ENCODE results near the gene AMY2B.
"Not testable (repeated sequence)": the region's sequence is repeated elsewhere in the genome, so short reads cannot be mapped to it uniquely, and the experiment has no call there.

The AMY2B gene

GRCh38 chr1:103571289-103571688 lies at the start of gene AMY2B:
TSS of gene AMY2B (plus strand) at chr1:103571589. CDS start at chr1:103571603, 14 bp downstream.
- not testable (repeated sequence) for DNase-seq

GRCh38 chr1:103523346-103523745 lies 48.0 kb upstream of the AMY2B start:
- no peak for DNase-seq

- DNase-seq: no peak
These were observed 46.2 kb upstream of the AMY2B start for GRCh38 chr1:103525114-103525606.

GRCh38 chr1:103525607-103526507 lies 45.5 kb upstream of the AMY2B start, which contains the start of gene RNPC3:
TSS of gene RNPC3 (plus strand) at chr1:103525699. CDS start at chr1:103526071, 372 bp downstream.
- peak; percentile 93 for DNase-seq

GRCh38 chr1:103527331-103527730 lies 44.1 kb upstream of the AMY2B start:
- DNase-seq: no peak

- DNase-seq: no peak
These were observed 41.6 kb upstream of the AMY2B start for GRCh38 chr1:103529746-103530145.

GRCh38 chr1:103538226-103538625 lies 33.2 kb upstream of the AMY2B start:
- no peak for DNase-seq

GRCh38 chr1:103541431-103541830 lies 30.0 kb upstream of the AMY2B start:
- no peak for DNase-seq

GRCh38 chr1:103546496-103546895 lies 24.9 kb upstream of the AMY2B start:
- DNase-seq: no peak

GRCh38 chr1:103547840-103548239 lies 23.5 kb upstream of the AMY2B start:
- DNase-seq: no peak

- DNase-seq: no peak
These were observed 11.0 kb upstream of the AMY2B start for GRCh38 chr1:103560427-103560826.

GRCh38 chr1:103561124-103561523 lies 10.3 kb upstream of the AMY2B start:
- DNase-seq: not testable (repeated sequence)

- no peak for DNase-seq
These were observed 9.6 kb upstream of the AMY2B start for GRCh38 chr1:103561643-103562395.

GRCh38 chr1:103563056-103563455 lies 8.3 kb upstream of the AMY2B start:
- DNase-seq: no peak

GRCh38 chr1:103569493-103569892 lies 1.9 kb upstream of the AMY2B start:
- DNase-seq: no peak

- DNase-seq: no peak
These were observed 4.7 kb downstream of the AMY2B start for GRCh38 chr1:103576065-103576464.

GRCh38 chr1:103576784-103577183 lies 5.4 kb downstream of the AMY2B start:
- DNase-seq: not testable (repeated sequence)

- DNase-seq: no peak
These were observed 11.1 kb downstream of the AMY2B start for GRCh38 chr1:103582464-103582863.

GRCh38 chr1:103583887-103584286 lies 12.5 kb downstream of the AMY2B start:
- no peak for DNase-seq

GRCh38 chr1:103584537-103584936 lies 13.1 kb downstream of the AMY2B start:
- DNase-seq: no peak

GRCh38 chr1:103602740-103603139 lies 31.4 kb downstream of the AMY2B start:
- DNase-seq: not testable (repeated sequence)

- no peak for DNase-seq
These were observed 45.0 kb downstream of the AMY2B start for GRCh38 chr1:103616362-103616761.

- DNase-seq: not testable (repeated sequence)
These were observed 45.6 kb downstream of the AMY2B start, which contains the start of gene AMY2A for GRCh38 chr1:103616994-103617477. TSS of gene AMY2A (plus strand) at chr1:103617427. CDS start at chr1:103617441, 14 bp downstream.
